Uterine smooth muscle cell (primary cell): ENCODE data around the gene CCSER1. TPM values are rescaled to one million over a fixed set of nuclear protein-coding genes. Genes with fewer than 3 reads are reported as not detected.

Source experiments
- total RNA-seq: library from RNA; depleted of rRNA; stranded (reverse); fragments of >200 nt; gene quantifications from 2 replicates; pipeline ENCODE4 v1.2.3, GENCODE V29; 2014

The CCSER1 gene
- total RNA-seq, result 0.33 and 2.9 TPM in 2 replicates

GRCh38 chr4:90127223-90127705, at the start of gene CCSER1:
TSS of gene CCSER1 (plus strand) at chr4:90127394.

Other genes starting within 250 kb of the CCSER1 start
- 0.77 and 1.2 TPM in 2 replicates for gene MMRN1, start 232.5 kb upstream of the CCSER1 start, total RNA-seq